ENCODE results near the gene ADGRG6. TPM values are rescaled to one million over a fixed set of nuclear protein-coding genes. Genes with fewer than 3 reads are reported as not detected.

The ADGRG6 gene
- total and polyA plus RNA-seq, 2 donors (not counting 3 experiments of a cell fraction or from before 2014, with no cell fraction given), result 99.3 to 166 TPM

DNA sequence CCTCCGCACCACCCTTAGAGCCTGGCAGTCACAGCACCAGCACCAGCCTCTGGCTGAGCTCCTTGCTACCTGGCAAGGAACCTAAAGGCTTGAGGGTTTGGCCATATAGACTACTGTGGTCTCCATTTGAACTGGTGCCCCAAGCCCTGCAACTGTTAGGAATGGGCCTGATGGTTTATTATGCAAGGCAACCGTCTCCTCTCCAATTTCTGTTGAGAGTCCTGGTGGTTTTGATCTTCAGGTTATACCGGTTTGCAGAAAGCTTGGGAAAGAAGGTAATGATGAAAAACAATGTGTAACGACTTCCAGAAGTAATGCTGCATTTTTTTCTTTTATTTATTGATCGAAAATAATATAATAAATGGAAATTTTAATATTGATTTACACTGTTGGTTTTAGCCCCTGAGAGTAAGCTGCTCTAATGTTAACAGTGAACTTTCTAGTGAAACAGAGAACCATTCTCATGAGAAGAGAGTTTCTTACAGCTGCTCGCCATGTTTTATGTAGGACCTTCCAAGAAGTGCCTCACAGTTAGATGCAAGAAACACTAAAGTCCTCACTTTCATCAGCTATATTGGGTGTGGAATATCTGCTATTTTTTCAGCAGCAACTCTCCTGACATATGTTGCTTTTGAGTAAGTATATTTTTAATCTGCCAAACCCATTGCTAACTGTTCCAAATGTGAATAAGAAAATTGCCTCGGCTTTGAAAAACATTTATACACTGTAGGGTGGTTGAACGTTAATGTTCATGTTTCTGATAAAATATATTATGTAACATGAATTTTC is 112.8 kb downstream of the ADGRG6 start:
- no peak overlapping the region for H3K4me2 ChIP-seq (ENCODE audit: insufficient read depth, low read length)
- no peak overlapping the region for H3K4me3 ChIP-seq (replicated peaks in 1 of 3; ENCODE audit: insufficient read depth in 1 of 3, low read depth in 1 of 3, low read length in 3 of 3)
- CTCF ChIA-PET, result no interaction called here
- peak overlapping the region; percentile 99 for H3K27ac ChIP-seq (ENCODE audit: insufficient read depth, low read depth, low read length)
- peaks cover 8 to 16% of the 10 kb centered on the region in 2 experiments for H3K36me3 ChIP-seq (ENCODE audit: control insufficient read depth in 2 of 2, extremely low read depth in 1 of 2, insufficient read depth in 2 of 2, low read length in 2 of 2)
- BruUV-seq (replicated peaks), result no TSS peak
- dilution Hi-C loops (cut with MboI; ENCODE audit: extremely low pct_ligation_motif_present, low sequenced_read_pairs), result no loop called here
- FAIRE-seq (no peak), DNase-seq (ENCODE audit: low read depth, low spot score) (no peak)
- peaks cover 72% of the 10 kb centered on the region for H3K4me1 ChIP-seq (ENCODE audit: control insufficient read depth, extremely low read depth, insufficient read depth, low read length)
- no peak overlapping the region for H3K9ac ChIP-seq (replicated peaks; ENCODE audit: extremely low read depth, insufficient read depth, low read length)
- peaks cover 2% of the 10 kb centered on the region for H3K79me2 ChIP-seq (ENCODE audit: control insufficient read depth, insufficient read depth, low read length)
- H3K9me3 ChIP-seq (replicated peaks; ENCODE audit: control insufficient read depth, insufficient read depth, low read length), result no peaks in the 10 kb centered on the region
- no peaks in the 10 kb centered on the region for H3K9me1 ChIP-seq (replicated peaks; ENCODE audit: control insufficient read depth, extremely low read depth, insufficient read depth, low read length)
- H4K20me1 ChIP-seq (replicated peaks; ENCODE audit: control insufficient read depth, extremely low read depth, insufficient read depth, low read length), result no peaks in the 10 kb centered on the region
- intact Hi-C loops (cut with micrococcal nuclease), result loop anchor here (10.0 kb wide), 1 partner anchor 430 kb away; no protein-coding TSS in a partner anchor
- no peak for TF ChIP-seq POLR2A (IDR thresholded peaks at IDR 0.05; ENCODE audit: low read depth, low read length)
- TF ChIP-seq EZH2 (IDR thresholded peaks at IDR 0.05; ENCODE audit: borderline replicate concordance, low read depth, low read length, severe bottlenecking), result no peak
- no peak for TF ChIP-seq POLR2AphosphoS5 (IDR thresholded peaks at IDR 0.05; ENCODE audit: insufficient read depth, low read depth, low read length)
- TF ChIP-seq FOS (IDR thresholded peaks at IDR 0.05; ENCODE audit: borderline replicate concordance, insufficient read depth, low read length), result no peak
- no peak for TF ChIP-seq JUN (IDR thresholded peaks at IDR 0.05; ENCODE audit: borderline replicate concordance, insufficient read depth, insufficient read length, low read depth)
- no peak for TF ChIP-seq GATA2 (IDR thresholded peaks at IDR 0.05; ENCODE audit: insufficient read depth, insufficient read length, low read depth, low read length)
- TF ChIP-seq, protein P1, sequence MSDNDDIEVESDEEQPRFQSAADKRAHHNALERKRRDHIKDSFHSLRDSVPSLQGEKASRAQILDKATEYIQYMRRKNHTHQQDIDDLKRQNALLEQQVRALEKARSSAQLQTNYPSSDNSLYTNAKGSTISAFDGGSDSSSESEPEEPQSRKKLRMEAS (IDR thresholded peaks at IDR 0.05; ENCODE audit: insufficient read depth, insufficient read length), result no peak
- TF ChIP-seq, protein P2, sequence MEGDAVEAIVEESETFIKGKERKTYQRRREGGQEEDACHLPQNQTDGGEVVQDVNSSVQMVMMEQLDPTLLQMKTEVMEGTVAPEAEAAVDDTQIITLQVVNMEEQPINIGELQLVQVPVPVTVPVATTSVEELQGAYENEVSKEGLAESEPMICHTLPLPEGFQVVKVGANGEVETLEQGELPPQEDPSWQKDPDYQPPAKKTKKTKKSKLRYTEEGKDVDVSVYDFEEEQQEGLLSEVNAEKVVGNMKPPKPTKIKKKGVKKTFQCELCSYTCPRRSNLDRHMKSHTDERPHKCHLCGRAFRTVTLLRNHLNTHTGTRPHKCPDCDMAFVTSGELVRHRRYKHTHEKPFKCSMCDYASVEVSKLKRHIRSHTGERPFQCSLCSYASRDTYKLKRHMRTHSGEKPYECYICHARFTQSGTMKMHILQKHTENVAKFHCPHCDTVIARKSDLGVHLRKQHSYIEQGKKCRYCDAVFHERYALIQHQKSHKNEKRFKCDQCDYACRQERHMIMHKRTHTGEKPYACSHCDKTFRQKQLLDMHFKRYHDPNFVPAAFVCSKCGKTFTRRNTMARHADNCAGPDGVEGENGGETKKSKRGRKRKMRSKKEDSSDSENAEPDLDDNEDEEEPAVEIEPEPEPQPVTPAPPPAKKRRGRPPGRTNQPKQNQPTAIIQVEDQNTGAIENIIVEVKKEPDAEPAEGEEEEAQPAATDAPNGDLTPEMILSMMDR (IDR thresholded peaks at IDR 0.05; ENCODE audit: extremely low read depth in 1 of 2, insufficient read depth in 1 of 2, low read depth in 1 of 2, low read length in 2 of 2), result no peak
- no peak for TF ChIP-seq MYC (IDR thresholded peaks at IDR 0.05; ENCODE audit: low read depth, low read length)
- H2AFZ ChIP-seq (ENCODE audit: low read depth, low read length), result no peak overlapping the region
- POLR2A ChIA-PET, result no interaction called here
- no peaks in the 10 kb centered on the region for H3K27me3 ChIP-seq (ENCODE audit: control insufficient read depth in 2 of 2, insufficient read depth in 2 of 2, low read length in 2 of 2)

Measured in endothelial cell of umbilical vein (primary cell).